Fibroblast of lung (primary cell): Measurements from ENCODE around the gene NPR2. TPM values are rescaled to one million over a fixed set of nuclear protein-coding genes. Genes with fewer than 3 reads are reported as not detected.

Experiments used
- DNase-seq, 2 donors: peaks; one replicate each; pipeline versions ENCODE4 v3.0.0 to v3.0.0-alpha.2; 2010; ENCODE audit warnings: low read depth in 2 of 2
- H2AFZ ChIP-seq: 2 replicates; pipeline ENCODE4 v1.5.1; 2012; ENCODE audit warnings: low read length, control low read depth, inconsistent platforms
- H3K27ac ChIP-seq: 2 replicates; pipeline ENCODE4 v1.5.1; 2011; ENCODE audit warnings: low read length, control low read depth; ENCODE audit not compliant: insufficient read depth
- H3K27me3 ChIP-seq: 2 replicates; pipeline ENCODE4 v1.5.1; 2011; ENCODE audit warnings: mild to moderate bottlenecking, low read length; ENCODE audit not compliant: control insufficient read depth, insufficient read depth
- H3K36me3 ChIP-seq: 2 replicates; pipeline ENCODE4 v1.5.1; 2011; ENCODE audit warnings: low read length; ENCODE audit not compliant: control insufficient read depth, insufficient read depth
- H3K4me1 ChIP-seq: 2 replicates; pipeline ENCODE4 v1.5.1; 2011; ENCODE audit warnings: low read length; ENCODE audit not compliant: control insufficient read depth, insufficient read depth; ENCODE audit errors: extremely low read depth
- H3K4me2 ChIP-seq: 2 replicates; pipeline ENCODE4 v1.5.1; 2011; ENCODE audit warnings: low read length, control low read depth; ENCODE audit not compliant: insufficient read depth; ENCODE audit errors: extremely low read depth
- H3K4me3 ChIP-seq, 4 experiments: fragments of 200-600 bp in 1 of 4; sonication (generic) in 1 of 4; replicated peaks in 1 of 4; 2 replicates each; pipeline ENCODE4 v1.5.1; 2011 to 2016; ENCODE audit warnings: low read length in 4 of 4, low read depth in 3 of 4, mild to moderate bottlenecking in 3 of 4, control low read depth in 2 of 4, inconsistent platforms in 1 of 4, mixed read lengths in 1 of 4; ENCODE audit not compliant: insufficient read depth in 1 of 4; ENCODE audit errors: control extremely low read depth in 1 of 4
- H3K79me2 ChIP-seq: 2 replicates; pipeline ENCODE4 v1.5.1; 2012; ENCODE audit warnings: mild to moderate bottlenecking, low read length, inconsistent platforms; ENCODE audit not compliant: control insufficient read depth, insufficient read depth
- H3K9ac ChIP-seq: 2 replicates; pipeline ENCODE4 v1.5.1; 2011; ENCODE audit warnings: mild to moderate bottlenecking, low read length, control low read depth; ENCODE audit not compliant: insufficient read depth
- H3K9me3 ChIP-seq: 2 replicates; pipeline ENCODE4 v1.5.1; 2012; ENCODE audit warnings: low read depth, low read length; ENCODE audit not compliant: control insufficient read depth, insufficient read depth
- H4K20me1 ChIP-seq: 2 replicates; pipeline ENCODE4 v1.5.1; 2011; ENCODE audit warnings: low read length; ENCODE audit not compliant: control insufficient read depth, insufficient read depth; ENCODE audit errors: extremely low read depth
- EZH2 ChIP-seq: IDR thresholded peaks from 2 replicates; pipeline ENCODE4 v1.5.1; 2012; ENCODE audit warnings: low read length, control low read depth, mild to moderate bottlenecking; ENCODE audit errors: missing control alignments
- polyA plus RNA-seq, 2 donors: library from polyadenylated mRNA; depleted of rRNA in 1 of 2; stranded (reverse) in 1 of 2; unstranded in 1 of 2; fragments of >200 nt; gene quantifications; 2 replicates each; pipeline ENCODE4 v1.2.1, GENCODE V29; 2011 to 2012; ENCODE audit warnings: missing spikeins in 1 of 2
- total RNA-seq: library from RNA; depleted of rRNA; stranded (reverse); fragments of >200 nt; gene quantifications from 2 replicates; pipeline ENCODE4 v1.2.1, GENCODE V29; 2014
- TF ChIP-seq, protein P1 (sequence below), 2 donors: IDR thresholded peaks in 1 of 2; conservative IDR thresholded peaks in 1 of 2; 1 replicate in 1 of 2; 2 replicates in 1 of 2; pipeline ENCODE4 v1.5.1; 2011 to 2012; ENCODE audit warnings: low read length in 2 of 2, control low read depth in 1 of 2, inconsistent platforms in 1 of 2, low read depth in 1 of 2, mild to moderate bottlenecking in 1 of 2

Gene NPR2
- total and polyA plus RNA-seq, 2 donors (not counting 1 experiment from before 2014, with no cell fraction given): 26.3 to 47.4 TPM

DNA sequence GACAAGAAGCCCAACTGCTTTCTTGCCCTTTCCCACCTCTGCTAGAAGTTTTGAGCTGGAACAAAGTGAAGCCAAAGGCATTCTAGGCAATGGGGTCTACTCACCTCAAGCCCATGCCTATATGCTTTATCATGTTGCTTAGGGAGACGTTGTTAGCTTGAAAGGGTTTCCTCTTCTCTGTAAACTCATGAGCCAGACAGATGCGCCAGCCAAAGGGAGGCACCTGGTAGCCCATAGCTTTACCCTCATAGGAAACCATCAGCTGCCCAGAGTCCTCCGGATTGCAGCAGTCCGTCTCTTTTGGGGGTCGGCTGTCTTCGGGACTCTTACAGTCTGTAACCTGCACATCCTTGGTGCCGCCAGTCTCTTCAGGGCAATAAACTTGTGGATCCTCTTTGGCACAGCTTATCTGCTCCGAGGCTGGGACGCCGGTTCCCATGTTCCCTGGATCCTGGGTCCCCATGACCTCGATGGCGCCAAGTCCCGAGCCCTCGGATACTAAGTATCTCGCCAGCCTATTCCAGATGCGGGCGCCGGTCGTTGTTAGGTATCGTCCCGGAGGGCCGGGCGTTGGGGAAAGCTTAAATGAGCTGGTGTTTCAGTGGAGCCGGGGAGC, 43.0 kb upstream of the NPR2 start:
- no peak for DNase-seq
- Histone ChIP-seq H3K4me1 (peaks cover 7% of the 10 kb centered on the region), H3K4me3 (peak overlapping the region; percentile 84 to 97 (median 92))

DNA sequence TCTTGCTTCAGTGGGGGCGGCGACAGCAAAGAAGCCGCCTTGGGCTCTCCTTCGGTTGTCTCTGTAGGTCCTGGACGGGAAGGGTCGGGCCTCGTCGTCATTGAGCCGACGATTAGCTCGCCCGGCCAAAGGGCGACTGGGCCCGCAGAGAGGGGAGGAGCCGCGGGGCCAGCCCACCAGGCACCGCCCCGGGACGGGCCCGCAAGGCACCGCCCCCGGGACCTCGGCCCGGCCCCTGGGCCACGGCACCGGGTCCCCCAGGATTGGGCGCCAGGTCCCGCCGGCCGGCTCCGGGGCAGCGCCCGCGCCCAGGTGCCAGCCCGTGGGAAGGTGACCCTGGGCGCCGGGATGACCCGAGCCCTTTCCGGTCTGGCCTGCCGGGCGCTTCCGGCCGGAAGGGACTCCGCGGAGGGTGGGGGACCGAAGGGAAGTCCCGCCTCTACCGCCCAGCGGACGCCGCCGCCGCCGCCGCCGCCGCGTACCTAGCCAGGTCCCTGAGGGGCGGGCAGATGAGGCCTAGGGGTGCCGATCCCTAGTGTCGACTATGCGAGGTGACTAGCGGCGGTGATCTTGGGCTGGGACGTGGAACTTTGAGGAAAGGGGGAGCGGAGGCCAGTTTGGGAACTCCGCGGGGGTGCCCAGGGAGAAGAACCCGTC, 42.4 kb upstream of the NPR2 start, which contains the start of the genes GBA2 and RGP1:
Gene GBA2, minus strand, starts transcription at position 371 of the 657 bp plus-strand sequence. CDS start 524 bp downstream, outside the sequence.
Gene RGP1, plus strand, starts transcription at position 430 of the 657 bp plus-strand sequence. CDS start 469 bp downstream, outside the sequence.
- Histone ChIP-seq H3K4me1 (peaks cover 7% of the 10 kb centered on the region), H3K9me3 (no peaks in the 10 kb centered on the region), H3K79me2 (peaks cover 41% of the 10 kb centered on the region), H3K27me3 (no peaks in the 10 kb centered on the region), H3K36me3 (peaks cover 13% of the 10 kb centered on the region), H3K9ac (peak within 1 kb of the TSS; percentile 86), H3K4me2 (peak within 1 kb of the TSS; percentile 82), H3K27ac (peak within 1 kb of the TSS; percentile 81), H2AFZ (peak within 1 kb of the TSS; percentile 17), H4K20me1 (peaks cover 2% of the 10 kb centered on the region), H3K4me3 (peak within 1 kb of the TSS; percentile 84 to 97 (median 92))
- TF ChIP-seq EZH2: no peak
- TF ChIP-seq, protein P1, sequence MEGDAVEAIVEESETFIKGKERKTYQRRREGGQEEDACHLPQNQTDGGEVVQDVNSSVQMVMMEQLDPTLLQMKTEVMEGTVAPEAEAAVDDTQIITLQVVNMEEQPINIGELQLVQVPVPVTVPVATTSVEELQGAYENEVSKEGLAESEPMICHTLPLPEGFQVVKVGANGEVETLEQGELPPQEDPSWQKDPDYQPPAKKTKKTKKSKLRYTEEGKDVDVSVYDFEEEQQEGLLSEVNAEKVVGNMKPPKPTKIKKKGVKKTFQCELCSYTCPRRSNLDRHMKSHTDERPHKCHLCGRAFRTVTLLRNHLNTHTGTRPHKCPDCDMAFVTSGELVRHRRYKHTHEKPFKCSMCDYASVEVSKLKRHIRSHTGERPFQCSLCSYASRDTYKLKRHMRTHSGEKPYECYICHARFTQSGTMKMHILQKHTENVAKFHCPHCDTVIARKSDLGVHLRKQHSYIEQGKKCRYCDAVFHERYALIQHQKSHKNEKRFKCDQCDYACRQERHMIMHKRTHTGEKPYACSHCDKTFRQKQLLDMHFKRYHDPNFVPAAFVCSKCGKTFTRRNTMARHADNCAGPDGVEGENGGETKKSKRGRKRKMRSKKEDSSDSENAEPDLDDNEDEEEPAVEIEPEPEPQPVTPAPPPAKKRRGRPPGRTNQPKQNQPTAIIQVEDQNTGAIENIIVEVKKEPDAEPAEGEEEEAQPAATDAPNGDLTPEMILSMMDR (conservative IDR thresholded peaks at IDR 0.05 in 1 of 2, IDR thresholded peaks at IDR 0.05 in 1 of 2; ENCODE audit: low read depth in 1 of 2, low read length in 2 of 2): no peak
- DNase-seq: peak; percentile 69

More for the DNA sequence above, 43.0 kb upstream of the NPR2 start:
- Histone ChIP-seq H3K9me3 (no peaks in the 10 kb centered on the region), H3K9ac (peak overlapping the region; percentile 86), H2AFZ (peak overlapping the region; percentile 9), H3K4me2 (peak overlapping the region; percentile 61), H3K36me3 (peaks cover 14% of the 10 kb centered on the region), H4K20me1 (peaks cover 2% of the 10 kb centered on the region), H3K79me2 (peaks cover 41% of the 10 kb centered on the region), H3K27ac (peak overlapping the region; percentile 81), H3K27me3 (no peaks in the 10 kb centered on the region)
- no peak for TF ChIP-seq EZH2
- TF ChIP-seq, protein P1 (conservative IDR thresholded peaks at IDR 0.05 in 1 of 2, IDR thresholded peaks at IDR 0.05 in 1 of 2; ENCODE audit: low read depth in 1 of 2, low read length in 2 of 2): no peak

DNA sequence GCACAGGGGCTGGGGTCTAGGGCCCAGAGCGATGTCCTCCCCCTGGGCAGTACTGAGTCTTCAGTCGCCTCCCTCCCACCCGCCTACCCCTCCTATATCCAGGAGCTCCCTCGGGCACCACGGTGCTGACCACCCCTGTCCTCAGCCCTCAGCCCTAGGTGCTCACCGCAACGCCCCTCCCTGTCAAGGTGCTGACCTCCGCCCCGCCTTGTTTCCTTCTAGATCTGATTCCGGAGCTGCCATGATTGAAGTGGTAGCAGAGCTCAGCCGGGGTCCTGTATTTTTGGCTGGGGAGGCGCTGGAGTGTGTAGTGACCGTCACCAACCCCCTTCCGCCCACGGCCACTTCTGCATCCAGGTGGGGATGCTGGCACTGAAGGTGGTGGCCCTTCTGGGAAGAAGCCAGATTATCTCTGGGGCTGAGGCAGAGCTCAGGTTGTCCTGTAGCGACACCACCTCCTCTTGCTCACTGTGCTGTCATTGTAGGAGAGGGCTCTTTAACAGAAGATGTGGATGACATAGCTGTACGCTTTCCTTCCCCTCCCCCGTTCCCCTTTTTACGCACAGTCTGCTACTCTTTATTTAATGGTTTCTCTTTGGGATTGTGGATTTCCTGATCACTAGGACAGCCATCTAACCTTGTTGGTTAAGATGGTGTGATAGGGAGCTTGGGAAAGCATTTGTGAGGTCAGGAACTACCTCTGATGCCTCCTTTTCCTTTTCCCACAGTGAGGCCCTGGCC, 41.7 kb upstream of the NPR2 start:
- Histone ChIP-seq H3K4me3 (peak overlapping the region; percentile 47 to 97 (median 80)), H3K9ac (peak overlapping the region; percentile 86), H3K36me3 (peaks cover 9% of the 10 kb centered on the region), H3K27ac (peak overlapping the region; percentile 81), H2AFZ (peak overlapping the region; percentile 17), H3K9me3 (no peaks in the 10 kb centered on the region), H3K4me2 (peak overlapping the region; percentile 82), H4K20me1 (peaks cover 2% of the 10 kb centered on the region), H3K27me3 (no peaks in the 10 kb centered on the region), H3K4me1 (peaks cover 7% of the 10 kb centered on the region), H3K79me2 (peaks cover 38% of the 10 kb centered on the region)
- no peak for TF ChIP-seq EZH2
- DNase-seq: no peak
